SK-N-SH (cell line): ENCODE data around the gene TBC1D2. TPM values are rescaled to one million over a fixed set of nuclear protein-coding genes. Genes with fewer than 3 reads are reported as not detected.

Source experiments
- CTCF ChIA-PET: fragments of 300-600, 350-600 bp; formaldehyde crosslinking; extraction: SDS; loops from one replicate; lab custom pipeline; 2021; lab: Yijun Ruan, JAX
- POLR2A ChIA-PET: fragments of 350-600 bp; sonication (Branson Sonifier 250); formaldehyde crosslinking; extraction: SDS; loops from one replicate; lab custom pipeline; 2020; ENCODE audit warnings: antibody characterized with exemption, inconsistent platforms; lab: Yijun Ruan, JAX
- DNase-seq: peaks from one replicate; pipeline ENCODE4 v3.0.0; 2012
- H2AFZ ChIP-seq: fragments of 200-600 bp; sonication (generic); 2 replicates; pipeline ENCODE4 v1.8.1; 2016; ENCODE audit warnings: antibody characterized with exemption, mild to moderate bottlenecking, low read depth
- H3F3A ChIP-seq: fragments of 200-600 bp; sonication (generic); replicated peaks from 2 replicates; pipeline ENCODE3; 2016; ENCODE audit warnings: antibody characterized with exemption, mild to moderate bottlenecking; ENCODE audit not compliant: insufficient read depth
- H3K27ac ChIP-seq, 2 experiments: fragments of 200-500 bp in 1 of 2; fragments of 200-600 bp in 1 of 2; sonication (Bioruptor generic) in 1 of 2; sonication (generic), shearing (Covaris generic) in 1 of 2; 2 replicates each; pipeline versions ENCODE4 v1.5.1 to v1.6.1; 2014 to 2016; ENCODE audit warnings: low read depth in 2 of 2, inconsistent platforms in 1 of 2, low read length in 1 of 2, mild to moderate bottlenecking in 1 of 2, mixed read lengths in 1 of 2
- H3K27me3 ChIP-seq: fragments of 200-600 bp; sonication (generic), shearing (Covaris generic); 2 replicates; pipeline ENCODE4 v1.6.1; 2016; ENCODE audit warnings: mixed run types; ENCODE audit not compliant: insufficient read depth
- H3K36me3 ChIP-seq, 2 experiments: fragments of 200-500 bp in 1 of 2; fragments of 200-600 bp in 1 of 2; sonication (Bioruptor generic) in 1 of 2; sonication (generic) in 1 of 2; replicated peaks in 1 of 2; 2 replicates each; pipeline versions ENCODE3 to v1.5.1; 2014 to 2016; ENCODE audit warnings: low read length in 1 of 2, mild to moderate bottlenecking in 1 of 2; ENCODE audit not compliant: insufficient read depth in 2 of 2, control insufficient read depth in 1 of 2
- H3K4me1 ChIP-seq, 2 experiments: fragments of 200-500 bp in 1 of 2; fragments of 200-600 bp in 1 of 2; sonication (Bioruptor generic) in 1 of 2; sonication (generic), shearing (Covaris generic) in 1 of 2; 2 replicates each; pipeline versions ENCODE4 v1.5.1 to v1.6.1; 2014 to 2016; ENCODE audit warnings: low read depth in 1 of 2, low read length in 1 of 2, mixed run types in 1 of 2; ENCODE audit not compliant: insufficient read depth in 2 of 2, control insufficient read depth in 1 of 2
- H3K4me2 ChIP-seq: fragments of 200-600 bp; sonication (generic), shearing (Covaris generic); 2 replicates; pipeline ENCODE4 v1.6.1; 2017; ENCODE audit warnings: mixed run types
- H3K4me3 ChIP-seq, 2 experiments: fragments of 200-500 bp in 1 of 2; fragments of 200-600 bp in 1 of 2; sonication (Bioruptor generic) in 1 of 2; sonication (generic), shearing (Covaris generic) in 1 of 2; 2 replicates each; pipeline versions ENCODE4 v1.5.1 to v1.8.1; 2014 to 2016; ENCODE audit warnings: low read depth in 2 of 2, inconsistent platforms in 1 of 2, low read length in 1 of 2, mild to moderate bottlenecking in 1 of 2, mixed read lengths in 1 of 2, moderate library complexity in 1 of 2
- H3K79me2 ChIP-seq: fragments of 200-600 bp; sonication (generic); 2 replicates; pipeline ENCODE4 v1.8.1; 2017; ENCODE audit warnings: mild to moderate bottlenecking; ENCODE audit not compliant: insufficient read depth
- H3K9ac ChIP-seq: fragments of 200-600 bp; sonication (generic); 2 replicates; pipeline ENCODE4 v1.6.1; 2017; ENCODE audit warnings: mixed run types
- H3K9me2 ChIP-seq: fragments of 200-600 bp; sonication (generic); 2 replicates; pipeline ENCODE4 v1.6.1; 2017; ENCODE audit warnings: mixed run types
- H3K9me3 ChIP-seq: fragments of 200-600 bp; sonication (generic); 2 replicates; pipeline ENCODE4 v1.6.1; 2017; ENCODE audit warnings: mixed run types, mild to moderate bottlenecking, moderate library complexity
- H4K20me1 ChIP-seq: fragments of 200-600 bp; sonication (generic); 2 replicates; pipeline ENCODE4 v1.6.1; 2017; ENCODE audit warnings: mild to moderate bottlenecking, mixed run types; ENCODE audit not compliant: insufficient read depth
- CTCF ChIP-seq: fragments of 200-600 bp; sonication (generic); IDR thresholded peaks from 2 replicates; pipeline ENCODE4 v1.6.1; 2017; ENCODE audit warnings: antibody characterized with exemption, mild to moderate bottlenecking, moderate library complexity
- ELF1 ChIP-seq: IDR thresholded peaks from 2 replicates; pipeline ENCODE4 v1.4.0; 2012
- FOXJ3 ChIP-seq: sonication (generic); formaldehyde crosslinking; IDR thresholded peaks from 2 replicates; pipeline ENCODE4 v1.5.1; 2020; ENCODE audit warnings: mild to moderate bottlenecking, missing genetic modification reagents
- FOXM1 ChIP-seq: IDR thresholded peaks from 2 replicates; pipeline ENCODE4 v1.4.0; 2012; ENCODE audit warnings: low read depth, mild to moderate bottlenecking
- MAX ChIP-seq: IDR thresholded peaks from 2 replicates; pipeline ENCODE4 v1.4.0; 2012; ENCODE audit warnings: low read depth
- RAD21 ChIP-seq: IDR thresholded peaks from 2 replicates; pipeline ENCODE4 v1.6.1; 2012; ENCODE audit warnings: mild to moderate bottlenecking, low read length
- RCOR1 ChIP-seq: fragments of 150-350 bp; IDR thresholded peaks from 2 replicates; pipeline ENCODE4 v1.6.1; 2017; ENCODE audit warnings: antibody characterized with exemption, low read length
- USF1 ChIP-seq: IDR thresholded peaks from 2 replicates; pipeline ENCODE4 v1.4.0; 2012; ENCODE audit warnings: low read depth, borderline replicate concordance
- YY1 ChIP-seq: IDR thresholded peaks from 2 replicates; pipeline ENCODE4 v1.4.0; 2012; ENCODE audit warnings: low read depth, mild to moderate bottlenecking
- WGBS: methylation state at CpG from one replicate; pipeline ENCODE4 v1.1.6; 2017; ENCODE audit warnings: low lambda C conversion rate; 5-methylcytosine and 5-hydroxymethylcytosine counted together
- polyA plus RNA-seq, 3 experiments: library from polyadenylated mRNA; depleted of rRNA; stranded (reverse); fragments of >200 nt; gene quantifications; 2 replicates each; pipeline ENCODE4 v1.2.3, GENCODE V29; 2012
- TF ChIP-seq, protein P1 (sequence below): IDR thresholded peaks from 2 replicates; pipeline ENCODE4 v1.4.0; 2012; ENCODE audit warnings: low read depth, borderline replicate concordance
- TF ChIP-seq, protein P2 (sequence below): IDR thresholded peaks from 2 replicates; pipeline ENCODE4; 2012

The TBC1D2 gene
- polyA plus RNA-seq, 1 of the 3 experiments (the other 2 are of a cell fraction) = 5.6 TPM

- Histone ChIP-seq H3K36me3 (no peaks in the 10 kb centered on the region), H3K27me3 (no peaks in the 10 kb centered on the region), H2AFZ (no peak overlapping the region), H3K9me2 (no peaks in the 10 kb centered on the region), H3K4me2 (no peak overlapping the region), H3F3A (no peaks in the 10 kb centered on the region), H3K4me3 (no peak overlapping the region), H4K20me1 (no peaks in the 10 kb centered on the region), H3K27ac (no peak overlapping the region), H3K9ac (no peak overlapping the region), H3K4me1 (no peaks in the 10 kb centered on the region), H3K9me3 (no peaks in the 10 kb centered on the region), H3K79me2 (no peaks in the 10 kb centered on the region)
- whole genome bisulfite sequencing = 81% methylated on average over 2 of the region's 2 CpGs
- ChIA-PET CTCF (no interaction called here), POLR2A (no interaction called here)
- TF ChIP-seq FOXM1 = no peak
- DNase-seq = no peak
Measured at GRCh38 chr9:98154678-98155077, 100.8 kb downstream of the TBC1D2 start.

DNA sequence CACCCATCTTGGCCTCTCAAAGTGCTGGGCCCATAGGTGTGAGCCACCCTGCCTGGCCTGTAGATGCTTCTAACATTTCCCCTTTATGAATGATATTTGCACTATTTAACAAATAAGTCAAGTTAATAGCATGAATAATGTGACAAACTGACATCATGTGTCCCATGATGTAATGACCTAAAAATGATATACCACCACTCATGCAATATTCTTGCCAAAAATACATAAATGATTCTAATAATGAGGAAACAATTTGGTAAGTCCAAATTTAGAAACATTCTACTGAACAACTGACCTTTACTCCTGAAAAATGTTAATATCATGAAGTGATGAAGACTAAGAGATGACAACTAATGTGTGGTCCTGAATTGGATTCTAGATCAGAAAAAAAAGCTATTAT is 102.9 kb downstream of the TBC1D2 start:
- Histone ChIP-seq H3K79me2 (no peaks in the 10 kb centered on the region), H3K9me3 (no peaks in the 10 kb centered on the region), H3K9me2 (no peaks in the 10 kb centered on the region), H3K4me3 (no peak overlapping the region), H3K36me3 (no peaks in the 10 kb centered on the region), H3K4me2 (no peak overlapping the region), H3F3A (no peaks in the 10 kb centered on the region), H2AFZ (no peak overlapping the region), H3K4me1 (peaks cover 0 to 4% of the 10 kb centered on the region in 2 experiments; a peak in 1 of 4 replicates), H4K20me1 (no peaks in the 10 kb centered on the region), H3K27ac (no peak overlapping the region), H3K27me3 (no peaks in the 10 kb centered on the region), H3K9ac (no peak overlapping the region)
- TF ChIP-seq RAD21 = no peak
- TF ChIP-seq FOXJ3 = no peak
- no peak for TF ChIP-seq USF1
- no peak for TF ChIP-seq ELF1
- TF ChIP-seq MAX = no peak
- no peak for TF ChIP-seq CTCF
- TF ChIP-seq RCOR1 = no peak
- TF ChIP-seq, protein P1, sequence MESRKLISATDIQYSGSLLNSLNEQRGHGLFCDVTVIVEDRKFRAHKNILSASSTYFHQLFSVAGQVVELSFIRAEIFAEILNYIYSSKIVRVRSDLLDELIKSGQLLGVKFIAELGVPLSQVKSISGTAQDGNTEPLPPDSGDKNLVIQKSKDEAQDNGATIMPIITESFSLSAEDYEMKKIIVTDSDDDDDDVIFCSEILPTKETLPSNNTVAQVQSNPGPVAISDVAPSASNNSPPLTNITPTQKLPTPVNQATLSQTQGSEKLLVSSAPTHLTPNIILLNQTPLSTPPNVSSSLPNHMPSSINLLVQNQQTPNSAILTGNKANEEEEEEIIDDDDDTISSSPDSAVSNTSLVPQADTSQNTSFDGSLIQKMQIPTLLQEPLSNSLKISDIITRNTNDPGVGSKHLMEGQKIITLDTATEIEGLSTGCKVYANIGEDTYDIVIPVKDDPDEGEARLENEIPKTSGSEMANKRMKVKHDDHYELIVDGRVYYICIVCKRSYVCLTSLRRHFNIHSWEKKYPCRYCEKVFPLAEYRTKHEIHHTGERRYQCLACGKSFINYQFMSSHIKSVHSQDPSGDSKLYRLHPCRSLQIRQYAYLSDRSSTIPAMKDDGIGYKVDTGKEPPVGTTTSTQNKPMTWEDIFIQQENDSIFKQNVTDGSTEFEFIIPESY = no peak
- TF ChIP-seq, protein P2, sequence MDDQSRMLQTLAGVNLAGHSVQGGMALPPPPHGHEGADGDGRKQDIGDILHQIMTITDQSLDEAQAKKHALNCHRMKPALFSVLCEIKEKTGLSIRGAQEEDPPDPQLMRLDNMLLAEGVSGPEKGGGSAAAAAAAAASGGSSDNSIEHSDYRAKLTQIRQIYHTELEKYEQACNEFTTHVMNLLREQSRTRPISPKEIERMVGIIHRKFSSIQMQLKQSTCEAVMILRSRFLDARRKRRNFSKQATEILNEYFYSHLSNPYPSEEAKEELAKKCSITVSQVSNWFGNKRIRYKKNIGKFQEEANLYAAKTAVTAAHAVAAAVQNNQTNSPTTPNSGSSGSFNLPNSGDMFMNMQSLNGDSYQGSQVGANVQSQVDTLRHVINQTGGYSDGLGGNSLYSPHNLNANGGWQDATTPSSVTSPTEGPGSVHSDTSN = no peak
- no peak for TF ChIP-seq YY1
- ChIA-PET POLR2A (no interaction called here), CTCF (no interaction called here)
- DNase-seq = no peak
